Left colon (tissue), 2 donors: ENCODE results near the gene METTL16. TPM values are rescaled to one million over a fixed set of nuclear protein-coding genes. Genes with fewer than 3 reads are reported as not detected.
"Not testable (repeated sequence)": the region's sequence is repeated elsewhere in the genome, so short reads cannot be mapped to it uniquely, and the experiment has no call there.

Experiments used
- ATAC-seq: fragments of 200-7000 bp; cut with Tn5 transposase; one replicate; pipeline ENCODE4 v1.9.1; 2020; ENCODE audit warnings: mild to moderate bottlenecking, moderate library complexity
- DNase-seq, 2 donors: peaks; one replicate each; pipeline ENCODE4 v3.0.0-alpha.2; 2020
- intact Hi-C, 2 donors: fragments of 100-400 bp; cut with DNase I in 1 of 2; cut with micrococcal nuclease in 1 of 2; formaldehyde crosslinking; loops; one replicate each; pipeline versions ENCODE4 v1.11.2 to v1.14.0; 2022; cut with DNase I, micrococcal nuclease
- total RNA-seq, 2 donors: library from RNA; stranded (reverse); fragmentation: NEBNext Ultra II Directional; extraction: Animal tissue kit (Norgen Biotek cat#: 25700); gene quantifications; one replicate each; pipeline ENCODE4 v1.2.1, GENCODE V29; 2021
- donor health status: DM: no; HTN: no; CAD: no.
- donor health status: DM: yes; HTN: yes; CAD: no.

METTL16 gene
- total RNA-seq, 2 donors from 2014 or later: 13.7 to 14.2 TPM

GRCh38 chr17:2459917-2460271 lies 51.8 kb downstream of the METTL16 start:
- DNase-seq: no peak
- intact Hi-C loops: no loop called here
- no peak for ATAC-seq

DNA sequence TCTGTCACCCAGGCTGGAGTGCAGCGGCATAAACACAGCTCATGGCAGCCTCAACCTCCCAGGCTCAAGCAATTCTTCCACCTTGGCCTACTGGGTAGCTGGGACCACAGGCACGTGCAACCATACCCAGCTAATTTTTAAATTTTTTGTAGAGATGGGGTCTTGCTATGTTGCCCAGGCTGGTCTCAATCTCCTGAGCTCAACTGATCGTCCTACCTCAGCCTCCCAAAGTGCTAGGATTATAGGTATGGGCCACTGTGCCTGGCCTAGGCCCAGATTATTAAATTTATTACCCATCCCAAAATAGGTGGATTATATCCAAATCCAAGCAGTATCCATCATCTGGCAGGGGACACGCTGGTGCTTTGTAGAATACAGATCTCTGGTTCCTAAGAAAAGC lies 53.8 kb downstream of the METTL16 start:
- ATAC-seq (no peak), DNase-seq (no peak)
- intact Hi-C loops: no loop called here

GRCh38 chr17:2456475-2456874 lies 55.2 kb downstream of the METTL16 start:
- ATAC-seq: no peak
- no peak for DNase-seq
- intact Hi-C loops: no loop called here

DNA sequence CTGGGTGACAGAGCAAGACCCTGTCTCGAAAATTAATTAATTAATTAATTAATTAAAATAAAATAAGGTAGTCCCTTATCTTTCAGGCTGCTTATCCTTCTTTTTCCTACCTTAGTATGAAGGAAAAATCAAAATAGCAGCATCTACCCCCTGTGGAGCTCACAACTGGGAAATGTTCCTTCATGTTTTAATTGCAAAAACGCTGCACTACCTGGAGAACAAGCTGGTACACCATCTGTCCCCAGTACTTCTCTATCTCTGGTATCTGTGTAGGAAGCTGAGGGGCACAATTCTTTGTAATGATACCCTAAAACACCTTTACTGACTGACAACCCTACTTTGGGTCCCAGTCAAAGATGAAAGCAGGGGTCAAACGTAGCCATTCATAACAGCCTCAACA lies 55.7 kb downstream of the METTL16 start:
- no peak for DNase-seq
- intact Hi-C loops: no loop called here
- no peak for ATAC-seq

- intact Hi-C loops: no loop called here
- DNase-seq (no peak), ATAC-seq (no peak)
Observed at GRCh38 chr17:2453866-2454265, 57.8 kb downstream of the METTL16 start.

GRCh38 chr17:2453325-2453724 lies 58.4 kb downstream of the METTL16 start:
- DNase-seq (no peak), ATAC-seq (no peak)
- intact Hi-C loops: no loop called here

GRCh38 chr17:2452216-2452750 lies 59.4 kb downstream of the METTL16 start:
- ATAC-seq (no peak), DNase-seq (no peak)
- intact Hi-C loops: no loop called here

DNA sequence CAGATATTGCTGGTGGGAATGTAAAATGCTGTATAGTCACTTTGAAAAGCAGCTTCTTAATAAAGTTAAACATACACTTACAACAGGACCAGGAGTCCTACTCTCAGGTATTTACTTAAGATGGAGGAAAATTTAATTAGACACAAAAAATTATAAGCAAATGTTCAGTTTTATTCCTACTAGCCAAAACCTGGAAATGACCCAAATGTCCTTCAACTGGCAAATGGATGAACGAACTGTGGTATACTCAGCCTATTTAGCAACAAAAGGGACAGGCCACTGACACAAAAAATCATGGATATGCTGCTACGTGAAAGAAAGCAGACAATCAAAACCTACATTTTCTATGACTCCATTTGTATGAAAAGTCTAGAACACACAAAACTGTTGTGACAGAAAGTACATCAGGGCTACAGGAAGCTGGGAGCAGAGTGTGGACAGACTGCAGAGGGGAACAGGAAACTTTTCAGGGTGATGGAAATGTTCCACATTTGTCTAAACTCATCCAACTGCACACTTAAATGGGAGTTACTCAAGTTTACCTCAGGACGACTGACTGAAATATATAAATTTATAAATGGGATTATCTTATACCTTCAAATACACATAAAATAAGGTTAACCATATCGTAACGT lies 61.6 kb downstream of the METTL16 start:
- DNase-seq (no peak), ATAC-seq (no peak)
- intact Hi-C loops: no loop called here

GRCh38 chr17:2449486-2449885 lies 62.2 kb downstream of the METTL16 start:
- no peak for ATAC-seq
- intact Hi-C loops: no loop called here
- no peak for DNase-seq

- intact Hi-C loops, DNase-seq, ATAC-seq: not testable (repeated sequence)
Observed at GRCh38 chr17:2447479-2447878, 64.2 kb downstream of the METTL16 start.

- intact Hi-C loops: no loop called here
- no peak for DNase-seq
- no peak for ATAC-seq
Observed at GRCh38 chr17:2445638-2446037, 66.0 kb downstream of the METTL16 start.

- intact Hi-C loops: no loop called here
- ATAC-seq: no peak
- no peak for DNase-seq
Observed at GRCh38 chr17:2444382-2444781, 67.3 kb downstream of the METTL16 start.

DNA sequence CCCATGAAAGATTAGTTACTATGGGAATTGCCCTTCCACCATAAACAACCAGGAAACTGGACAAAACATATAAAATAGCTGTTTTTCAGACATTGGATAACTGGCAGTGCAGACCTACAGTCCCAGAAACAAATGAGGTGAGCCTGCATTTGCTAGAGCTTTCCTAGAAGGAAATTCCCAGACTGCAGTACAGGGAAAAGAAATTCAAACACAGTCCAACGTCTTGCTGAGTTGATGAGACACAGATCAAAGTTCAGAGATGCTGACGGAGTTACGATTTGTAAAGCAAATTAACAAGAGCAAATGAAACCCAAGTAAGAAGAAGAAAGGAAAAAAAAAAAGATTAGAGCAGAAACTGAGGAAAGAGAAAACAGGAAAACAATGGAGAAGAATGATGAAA lies 69.5 kb downstream of the METTL16 start:
- intact Hi-C loops: no loop called here
- ATAC-seq (peak; percentile 92), DNase-seq (no peak)

DNA sequence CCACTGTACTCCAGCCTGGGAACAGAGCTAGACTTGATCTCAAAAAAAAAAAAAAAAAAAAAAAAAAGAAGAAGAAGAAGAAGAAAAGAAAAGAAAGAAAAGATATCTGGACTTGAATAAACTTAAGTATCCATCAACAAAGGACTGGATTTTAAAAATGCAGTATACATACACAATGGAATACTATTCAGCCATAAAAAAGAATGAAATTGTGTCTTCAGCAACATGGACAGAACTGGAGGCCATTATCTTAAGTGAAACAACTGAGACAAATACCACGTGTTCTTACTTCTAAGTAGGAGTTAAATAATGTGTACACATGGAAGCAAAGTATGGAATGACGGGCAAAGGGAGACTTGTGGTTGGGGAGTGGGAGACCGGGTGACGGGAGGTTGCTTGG lies 70.8 kb downstream of the METTL16 start:
- intact Hi-C loops: no loop called here
- no peak for DNase-seq
- ATAC-seq: no peak

DNA sequence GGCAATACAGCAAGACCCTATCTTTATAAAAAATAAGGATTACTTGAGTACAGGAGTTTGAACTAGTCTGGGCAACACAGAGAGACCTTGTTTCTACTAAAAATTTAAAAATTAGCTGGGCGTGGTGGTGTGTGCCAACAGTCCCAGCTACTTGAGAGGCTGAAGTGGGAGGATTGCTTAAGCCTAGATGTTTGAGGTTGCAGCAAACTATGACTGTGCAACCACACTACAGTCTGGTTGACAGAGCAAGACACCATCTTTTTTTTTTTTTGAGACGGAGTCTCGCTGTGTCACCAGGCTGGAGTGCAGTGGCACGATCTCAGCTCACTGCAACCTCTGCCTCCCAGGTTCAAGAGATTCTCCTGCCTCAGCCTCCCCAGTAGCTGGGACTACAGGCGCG lies 71.7 kb downstream of the METTL16 start:
- DNase-seq, intact Hi-C loops, ATAC-seq: not testable (repeated sequence)

DNA sequence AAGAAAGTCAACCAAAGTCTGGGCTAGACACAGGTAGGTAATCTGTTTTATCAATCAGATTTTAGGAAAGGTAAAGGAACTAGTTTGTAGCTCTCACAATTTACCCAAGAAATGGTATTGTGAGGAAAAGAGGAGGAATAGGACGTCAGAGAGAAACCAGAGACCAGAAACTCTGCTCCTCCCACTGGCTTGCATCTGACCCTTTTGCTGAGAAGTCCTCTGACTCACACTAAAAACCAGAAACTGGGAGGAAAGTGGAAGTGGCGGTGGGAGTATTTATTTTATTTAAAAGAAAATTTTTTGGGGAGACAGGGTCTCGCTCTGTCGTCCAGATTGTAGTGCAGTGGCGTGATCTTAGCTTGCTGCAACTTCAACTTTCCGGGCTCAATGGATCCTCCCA lies 72.9 kb downstream of the METTL16 start:
- intact Hi-C loops: no loop called here
- DNase-seq: no peak
- no peak for ATAC-seq

GRCh38 chr17:2436316-2436905 lies 75.3 kb downstream of the METTL16 start:
- no peak for DNase-seq
- intact Hi-C loops: no loop called here
- ATAC-seq: no peak

DNA sequence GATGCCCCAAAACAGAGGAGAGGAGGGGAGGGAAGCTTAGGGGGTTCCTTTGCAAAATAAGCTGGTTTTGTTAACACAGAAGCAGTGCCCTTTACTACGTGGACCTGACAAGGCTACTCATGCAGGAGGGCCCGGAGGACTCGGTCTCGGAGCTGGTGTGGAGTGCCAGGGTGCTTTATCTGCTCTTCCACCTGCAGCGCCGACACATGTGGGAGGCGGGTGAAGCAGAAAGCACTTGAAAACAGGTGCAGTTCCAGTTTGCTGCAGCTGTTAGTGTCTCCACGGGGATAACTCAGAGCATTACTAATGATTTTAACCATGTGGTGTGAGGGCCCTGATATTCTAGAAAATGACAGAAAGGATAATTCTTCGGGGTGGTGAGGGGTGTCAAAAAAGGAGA lies 75.8 kb downstream of the METTL16 start:
- DNase-seq (no peak), ATAC-seq (no peak)
- intact Hi-C loops: no loop called here

GRCh38 chr17:2435181-2435741 lies 76.4 kb downstream of the METTL16 start:
- ATAC-seq (no peak), DNase-seq (no peak)
- intact Hi-C loops: no loop called here

GRCh38 chr17:2433696-2434095 lies 78.0 kb downstream of the METTL16 start:
- no peak for DNase-seq
- intact Hi-C loops: no loop called here
- ATAC-seq: no peak

DNA sequence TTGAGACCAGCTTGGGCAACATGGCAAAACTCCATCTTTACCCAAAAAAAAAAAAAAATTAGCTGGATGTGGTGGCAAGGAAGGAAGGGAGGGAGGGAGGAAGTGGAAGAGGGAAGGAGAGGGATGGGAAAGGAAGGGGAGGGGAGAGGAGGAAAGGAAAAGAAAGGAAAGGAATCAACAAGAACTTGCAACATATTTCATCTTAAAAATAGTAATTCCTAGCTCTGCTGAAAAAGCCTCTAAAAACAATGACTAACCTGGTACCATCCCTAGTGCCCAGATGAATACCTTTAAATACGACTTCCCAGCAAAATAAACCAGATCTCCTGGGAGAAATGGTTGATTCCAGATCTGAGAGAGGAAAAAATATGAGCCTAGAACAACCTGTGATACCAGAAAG lies 83.8 kb downstream of the METTL16 start:
- DNase-seq (no peak), ATAC-seq (no peak)
- intact Hi-C loops: no loop called here
